ENCODE data around the gene ZNF74. TPM values are rescaled to one million over a fixed set of nuclear protein-coding genes. Genes with fewer than 3 reads are reported as not detected.
"Not testable (repeated sequence)": the region's sequence is repeated elsewhere in the genome, so short reads cannot be mapped to it uniquely, and the experiment has no call there.

The ZNF74 gene
- total RNA-seq, 2 experiments from 2014 or later = 6.5 to 10.3 TPM

- no peak for ATAC-seq
- Mint-ChIP-seq H3K27ac (no peak overlapping the region), H3K36me3 (ENCODE audit: low read depth) (peaks cover 25% of the 10 kb centered on the region), H3K4me3 (no peak overlapping the region), H3K27me3 (no peaks in the 10 kb centered on the region), H3K9me3 (ENCODE audit: low read depth) (no peaks in the 10 kb centered on the region), H3K4me1 (peaks cover 2% of the 10 kb centered on the region)
- CTCF ChIA-PET = interaction anchor here (0.6 to 1.7 kb wide), 3 partner anchors 8 to 88 kb away, joined by 3 to 4 read pairs (median 4); no protein-coding TSS in a partner anchor
- no peak for DNase-seq
- intact Hi-C loops (cut with DNase I, micrococcal nuclease) = no loop called here
- POLR2A ChIA-PET = no interaction called here
These were observed 9.8 kb downstream of the ZNF74 start for GRCh38 chr22:20403779-20404140.

- peaks cover 25% of the 10 kb centered on the region for H3K36me3 Mint-ChIP-seq (ENCODE audit: low read depth)
- no peaks in the 10 kb centered on the region for H3K27me3 Mint-ChIP-seq
- CTCF ChIA-PET = interaction anchor here (1.7 kb wide), 1 partner anchor 9 kb away, joined by 3 read pairs; no protein-coding TSS in a partner anchor
- H3K9me3 Mint-ChIP-seq (ENCODE audit: low read depth) = no peaks in the 10 kb centered on the region
- no peaks in the 10 kb centered on the region for H3K4me1 Mint-ChIP-seq
- DNase-seq = no peak
- no peak overlapping the region for H3K27ac Mint-ChIP-seq
- H3K4me3 Mint-ChIP-seq = no peak overlapping the region
- POLR2A ChIA-PET = no interaction called here
- ATAC-seq = no peak
- intact Hi-C loops (cut with DNase I, micrococcal nuclease) = no loop called here
These were observed 10.9 kb downstream of the ZNF74 start for GRCh38 chr22:20404881-20405280.

GRCh38 chr22:20405291-20405930 is 11.5 kb downstream of the ZNF74 start:
- Mint-ChIP-seq H3K4me1 (no peaks in the 10 kb centered on the region), H3K27ac (no peak overlapping the region), H3K27me3 (no peaks in the 10 kb centered on the region), H3K36me3 (ENCODE audit: low read depth) (peaks cover 25% of the 10 kb centered on the region), H3K9me3 (ENCODE audit: low read depth) (no peaks in the 10 kb centered on the region), H3K4me3 (no peak overlapping the region)
- ChIA-PET POLR2A (no interaction called here), CTCF (interaction anchor here (1.7 kb wide), 1 partner anchor 10 kb away, joined by 3 read pairs; no protein-coding TSS in a partner anchor)
- DNase-seq = no peak
- intact Hi-C loops (cut with DNase I, micrococcal nuclease) = no loop called here
- ATAC-seq = no peak

- no peak for ATAC-seq
- H3K4me3 Mint-ChIP-seq = no peak overlapping the region
- intact Hi-C loops (cut with DNase I, micrococcal nuclease) = no loop called here
- H3K36me3 Mint-ChIP-seq (ENCODE audit: low read depth) = peaks cover 25% of the 10 kb centered on the region
- H3K9me3 Mint-ChIP-seq (ENCODE audit: low read depth) = no peaks in the 10 kb centered on the region
- H3K27me3 Mint-ChIP-seq = no peaks in the 10 kb centered on the region
- POLR2A ChIA-PET = interaction anchor here (0.5 kb wide), 1 partner anchor 113 kb away, joined by 3 read pairs; no protein-coding TSS in a partner anchor
- no peaks in the 10 kb centered on the region for H3K4me1 Mint-ChIP-seq
- DNase-seq = no peak
- H3K27ac Mint-ChIP-seq = no peak overlapping the region
- CTCF ChIA-PET = no interaction called here
These were observed 12.2 kb downstream of the ZNF74 start for GRCh38 chr22:20405931-20406685.

GRCh38 chr22:20406686-20407408 is 12.9 kb downstream of the ZNF74 start:
- DNase-seq (no peak), ATAC-seq (no peak)
- Mint-ChIP-seq H3K4me3 (no peak overlapping the region), H3K27me3 (no peaks in the 10 kb centered on the region), H3K9me3 (ENCODE audit: low read depth) (no peaks in the 10 kb centered on the region), H3K4me1 (no peaks in the 10 kb centered on the region), H3K27ac (no peak overlapping the region), H3K36me3 (ENCODE audit: low read depth) (peaks cover 22% of the 10 kb centered on the region)
- POLR2A ChIA-PET = no interaction called here
- CTCF ChIA-PET = interaction anchor here (0.7 to 1.5 kb wide), 2 partner anchors 8 to 335 kb away, joined by 3 to 5 read pairs; no protein-coding TSS in a partner anchor
- intact Hi-C loops (cut with DNase I, micrococcal nuclease) = no loop called here

GRCh38 chr22:20407829-20408228 is 13.9 kb downstream of the ZNF74 start:
- no peak for ATAC-seq
- no peaks in the 10 kb centered on the region for H3K27me3 Mint-ChIP-seq
- ChIA-PET POLR2A (no interaction called here), CTCF (interaction anchor here (0.7 to 1.5 kb wide), 4 partner anchors 9 to 334 kb away, joined by 3 to 5 read pairs (median 4); no protein-coding TSS in a partner anchor)
- no peak overlapping the region for H3K4me3 Mint-ChIP-seq
- no peak overlapping the region for H3K27ac Mint-ChIP-seq
- peaks cover 20% of the 10 kb centered on the region for H3K36me3 Mint-ChIP-seq (ENCODE audit: low read depth)
- no peak for DNase-seq
- no peaks in the 10 kb centered on the region for H3K9me3 Mint-ChIP-seq (ENCODE audit: low read depth)
- no peaks in the 10 kb centered on the region for H3K4me1 Mint-ChIP-seq
- intact Hi-C loops (cut with DNase I, micrococcal nuclease) = no loop called here

GRCh38 chr22:20408891-20409290 is 14.9 kb downstream of the ZNF74 start:
- intact Hi-C loops (cut with DNase I, micrococcal nuclease) = no loop called here
- Mint-ChIP-seq H3K27me3 (no peaks in the 10 kb centered on the region), H3K4me3 (no peak overlapping the region), H3K9me3 (ENCODE audit: low read depth) (no peaks in the 10 kb centered on the region), H3K4me1 (no peaks in the 10 kb centered on the region), H3K27ac (no peak overlapping the region), H3K36me3 (ENCODE audit: low read depth) (peaks cover 14% of the 10 kb centered on the region)
- no peak for ATAC-seq
- ChIA-PET CTCF (interaction anchor here (0.6 to 0.9 kb wide), 2 partner anchors 15 to 48 kb away, joined by 3 read pairs; partner anchors contain the start of gene ZNF74), POLR2A (no interaction called here)
- no peak for DNase-seq

- H3K4me3 Mint-ChIP-seq = not testable (repeated sequence)
These were observed 15.4 kb downstream of the ZNF74 start for GRCh38 chr22:20409385-20409784.

GRCh38 chr22:20412474-20413216 is 18.7 kb downstream of the ZNF74 start:
- ChIA-PET POLR2A (no interaction called here), CTCF (interaction anchor here (0.6 to 1.8 kb wide), 5 partner anchors 9 to 44 kb away, joined by 3 to 4 read pairs (median 3); no protein-coding TSS in a partner anchor)
- ATAC-seq = no peak
- H3K36me3 Mint-ChIP-seq (ENCODE audit: low read depth) = no peaks in the 10 kb centered on the region
- intact Hi-C loops (cut with DNase I, micrococcal nuclease) = no loop called here
- no peaks in the 10 kb centered on the region for H3K9me3 Mint-ChIP-seq (ENCODE audit: low read depth)
- H3K4me3 Mint-ChIP-seq = no peak overlapping the region
- H3K27ac Mint-ChIP-seq = no peak overlapping the region
- DNase-seq = no peak
- no peaks in the 10 kb centered on the region for H3K27me3 Mint-ChIP-seq
- H3K4me1 Mint-ChIP-seq = no peaks in the 10 kb centered on the region

More at GRCh38 chr22:20409385-20409784, 15.4 kb downstream of the ZNF74 start:
- CTCF ChIA-PET = interaction anchor here (1.2 kb wide), 1 partner anchor 47 kb away, joined by 5 read pairs; no protein-coding TSS in a partner anchor
- DNase-seq; POLR2A ChIA-PET; H3K27me3 Mint-ChIP-seq; H3K4me1 Mint-ChIP-seq; H3K9me3 Mint-ChIP-seq (ENCODE audit: low read depth); ATAC-seq; intact Hi-C loops (cut with DNase I, micrococcal nuclease); H3K27ac Mint-ChIP-seq: not testable (repeated sequence)
- peaks cover 12% of the 10 kb centered on the region for H3K36me3 Mint-ChIP-seq (ENCODE audit: low read depth)

GRCh38 chr22:20413217-20414058 is 19.5 kb downstream of the ZNF74 start:
- intact Hi-C loops (cut with DNase I, micrococcal nuclease) = no loop called here
- POLR2A ChIA-PET = no interaction called here

More at GRCh38 chr22:20413217-20414058, 19.5 kb downstream of the ZNF74 start:
- Mint-ChIP-seq H3K36me3 (ENCODE audit: low read depth) (no peaks in the 10 kb centered on the region), H3K4me1 (no peaks in the 10 kb centered on the region), H3K4me3 (no peak overlapping the region), H3K27ac (no peak overlapping the region), H3K27me3 (no peaks in the 10 kb centered on the region), H3K9me3 (ENCODE audit: low read depth) (no peaks in the 10 kb centered on the region)
- no peak for DNase-seq
- no peak for ATAC-seq
- CTCF ChIA-PET = interaction anchor here (1.3 to 1.8 kb wide), 2 partner anchors 32 to 43 kb away, joined by 3 to 4 read pairs; no protein-coding TSS in a partner anchor

Measured in activated CD4-positive, alpha-beta T cell treated with anti-CD3 and anti-CD28 coated beads for 36 hours (primary cell).